HG02798 (cell line): Measurements from ENCODE around the gene JOSD2.

Experiments
- ATAC-seq: cut with Tn5 transposase; IDR thresholded peaks from one replicate; pipeline ENCODE4 v1.9.1; 2021; ENCODE audit warnings: mild to moderate bottlenecking; ENCODE audit not compliant: unreplicated experiment, poor library complexity

The JOSD2 gene

GRCh38 chr19:50458396-50459066 lies 52.5 kb downstream of the JOSD2 start:
- no peak for ATAC-seq

GRCh38 chr19:50457300-50457699 lies 53.7 kb downstream of the JOSD2 start:
- ATAC-seq = no peak
